Activated CD8-positive, alpha-beta memory T cell treated with anti-CD3 and anti-CD28 coated beads, Interleukin-2, amount 50 U/mL, for 4 hours (primary cell): ENCODE results near the gene NT5C1A.
A peak's percentile ranks its signal among the peaks of the same experiment; 100 is the strongest.

Source experiments
- DNase-seq: peaks from one replicate; pipeline ENCODE4 v3.0.0-alpha.2; 2020

NT5C1A gene

GRCh38 chr1:39671793-39672550, at the start of gene NT5C1A:
Gene NT5C1A, minus strand, starts transcription at chr1:39672107. Its CDS starts 69 bp downstream, at chr1:39672038.
- DNase-seq: peak; percentile 27

- DNase-seq: no peak
Observed at GRCh38 chr1:39721664-39722063, 49.8 kb upstream of the NT5C1A start.

- no peak for DNase-seq
Observed at GRCh38 chr1:39720094-39720999, 48.4 kb upstream of the NT5C1A start.

- DNase-seq: no peak
Observed at GRCh38 chr1:39717809-39718208, 45.9 kb upstream of the NT5C1A start.

- DNase-seq: no peak
Observed at GRCh38 chr1:39713557-39713956, 41.6 kb upstream of the NT5C1A start.

GRCh38 chr1:39711966-39712340, 40.0 kb upstream of the NT5C1A start:
- DNase-seq: no peak

GRCh38 chr1:39711104-39711965, 39.4 kb upstream of the NT5C1A start:
- no peak for DNase-seq

GRCh38 chr1:39707506-39707905, 35.6 kb upstream of the NT5C1A start:
- no peak for DNase-seq

GRCh38 chr1:39704757-39705156, 32.9 kb upstream of the NT5C1A start:
- DNase-seq: no peak

GRCh38 chr1:39701049-39701439, 29.1 kb upstream of the NT5C1A start:
- DNase-seq: no peak

GRCh38 chr1:39700348-39700747, 28.4 kb upstream of the NT5C1A start:
- DNase-seq: no peak

GRCh38 chr1:39699419-39699818, 27.5 kb upstream of the NT5C1A start:
- no peak for DNase-seq

GRCh38 chr1:39698568-39698967, 26.7 kb upstream of the NT5C1A start:
- no peak for DNase-seq

GRCh38 chr1:39696448-39696847, 24.5 kb upstream of the NT5C1A start:
- DNase-seq: no peak

GRCh38 chr1:39695016-39695415, 23.1 kb upstream of the NT5C1A start:
- DNase-seq: no peak

- DNase-seq: no peak
Observed at GRCh38 chr1:39694026-39694425, 22.1 kb upstream of the NT5C1A start.

- peak; percentile 24 for DNase-seq
Observed at GRCh38 chr1:39692152-39693074, 20.5 kb upstream of the NT5C1A start.

GRCh38 chr1:39691383-39692151, 19.7 kb upstream of the NT5C1A start, which contains the start of gene HPCAL4:
Gene HPCAL4, minus strand, starts transcription at chr1:39691433. Its CDS starts 6,830 bp downstream, at chr1:39684603.
- DNase-seq: peak; percentile 88

GRCh38 chr1:39690794-39691382, 19.0 kb upstream of the NT5C1A start:
- DNase-seq: no peak

- DNase-seq: no peak
Observed at GRCh38 chr1:39690225-39690624, 18.3 kb upstream of the NT5C1A start.

GRCh38 chr1:39689635-39690034, 17.7 kb upstream of the NT5C1A start:
- no peak for DNase-seq
